HCT116 (cell line): Measurements from ENCODE around the gene TBC1D19. TPM values are rescaled to one million over a fixed set of nuclear protein-coding genes. Genes with fewer than 3 reads are reported as not detected.

Experiments
- ATAC-seq: fragments of 200-7000 bp; cut with Tn5 transposase; 2 replicates; pipeline ENCODE4 v1.9.1; 2020; ENCODE audit warnings: mild to moderate bottlenecking, moderate library complexity
- BruUV-seq: library from RNA; stranded (reverse); fragments of 400-500 nt; replicated peaks from 2 replicates; lab custom pipeline; 2021; lab: Mats Ljungman, UMichigan
- CTCF ChIA-PET: fragments of 300-600 bp; sonication (Branson Sonifier 250); formaldehyde crosslinking; loops from one replicate; lab custom pipeline; 2021; ENCODE audit warnings: antibody characterized with exemption; lab: Charles Lee
- POLR2A ChIA-PET: fragments of 300-600, 350-600 bp; sonication (Branson Sonifier 250); formaldehyde crosslinking; loops from one replicate; lab custom pipeline; 2021; ENCODE audit warnings: antibody characterized with exemption; lab: Charles Lee
- RAD21 ChIA-PET, 2 experiments: fragments of 300-600 bp; sonication (Branson Sonifier 250); formaldehyde crosslinking; loops; one replicate each; lab custom pipeline; 2023; ENCODE audit warnings: low total read pairs in 2 of 2; ENCODE audit not compliant: uncharacterized antibody in 2 of 2, unreplicated experiment in 2 of 2, low non-redundant PET in 1 of 2; lab: Charles Lee
- DNase-seq: peaks from one replicate; pipeline ENCODE4 v3.0.0-alpha.2; 2010; ENCODE audit warnings: low read depth, low spot score
- H2AFZ ChIP-seq: fragments of 200-600 bp; shearing (Covaris generic), sonication (generic); 2 replicates; pipeline ENCODE4 v1.6.1; 2017; ENCODE audit warnings: low read depth, mixed run types, mixed read lengths, antibody characterized with exemption, low read length; ENCODE audit not compliant: poor library complexity, severe bottlenecking
- H3K27ac ChIP-seq: 2 replicates; pipeline ENCODE4 v1.5.1; 2012; ENCODE audit warnings: low read depth, low read length
- H3K27me3 ChIP-seq: fragments of 200-600 bp; sonication (generic); 2 replicates; pipeline ENCODE4 v1.6.1; 2016; ENCODE audit warnings: mixed run types, low read length, mixed read lengths; ENCODE audit not compliant: insufficient read depth
- H3K36me3 ChIP-seq, 2 experiments: fragments of 200-500 bp in 1 of 2; fragments of 200-600 bp in 1 of 2; sonication (Bioruptor generic) in 1 of 2; sonication (generic) in 1 of 2; 2 replicates each; pipeline versions ENCODE4 v1.5.1 to v1.6.1; 2014 to 2016; ENCODE audit warnings: low read length in 2 of 2, inconsistent platforms in 1 of 2, mixed read lengths in 1 of 2, mixed run types in 1 of 2; ENCODE audit not compliant: insufficient read depth in 2 of 2, control insufficient read depth in 1 of 2
- H3K4me1 ChIP-seq, 2 experiments: fragments of 200-600 bp in 1 of 2; sonication (generic) in 1 of 2; 2 replicates each; pipeline versions ENCODE4 v1.5.1 to v1.6.1; 2012 to 2017; ENCODE audit warnings: low read length in 2 of 2, inconsistent platforms in 1 of 2, mild to moderate bottlenecking in 1 of 2, mixed read lengths in 1 of 2, mixed run types in 1 of 2, moderate library complexity in 1 of 2; ENCODE audit not compliant: insufficient read depth in 2 of 2, control insufficient read depth in 1 of 2
- H3K4me2 ChIP-seq: fragments of 200-600 bp; sonication (generic); 2 replicates; pipeline ENCODE4 v1.6.1; 2017; ENCODE audit warnings: mixed run types, low read length, mixed read lengths
- H3K4me3 ChIP-seq, 2 experiments: fragments of 200-600 bp in 1 of 2; sonication (generic) in 1 of 2; replicated peaks in 1 of 2; 2 replicates each; pipeline ENCODE4 v1.5.1; 2011 to 2016; ENCODE audit warnings: low read length in 2 of 2, control low read depth in 1 of 2, low read depth in 1 of 2, mild to moderate bottlenecking in 1 of 2, mixed read lengths in 1 of 2, mixed run types in 1 of 2
- H3K79me2 ChIP-seq: fragments of 200-600 bp; sonication (generic); 2 replicates; pipeline ENCODE4 v1.6.1; 2017; ENCODE audit warnings: mild to moderate bottlenecking, mixed run types, low read length, moderate library complexity, mixed read lengths; ENCODE audit not compliant: insufficient read depth
- H3K9ac ChIP-seq: fragments of 200-600 bp; sonication (generic); 2 replicates; pipeline ENCODE4 v1.6.1; 2016; ENCODE audit warnings: low read length, mixed read lengths
- H3K9me2 ChIP-seq: fragments of 200-600 bp; sonication (generic), shearing (Covaris generic); 2 replicates; pipeline ENCODE4 v1.6.1; 2017; ENCODE audit warnings: mixed run types, mild to moderate bottlenecking, moderate library complexity; ENCODE audit not compliant: insufficient read depth
- H3K9me3 ChIP-seq, 2 experiments: fragments of 200-500 bp in 1 of 2; fragments of 200-600 bp in 1 of 2; sonication (Bioruptor generic) in 1 of 2; sonication (generic) in 1 of 2; 2 replicates each; pipeline ENCODE4 v1.6.1; 2014 to 2017; ENCODE audit warnings: low read length in 2 of 2, mixed read lengths in 2 of 2, inconsistent platforms in 1 of 2, low read depth in 1 of 2, mild to moderate bottlenecking in 1 of 2, mixed run types in 1 of 2, moderate library complexity in 1 of 2; ENCODE audit not compliant: control insufficient read depth in 1 of 2, insufficient read depth in 1 of 2
- H4K20me1 ChIP-seq: fragments of 200-600 bp; sonication (generic), shearing (Covaris generic); 2 replicates; pipeline ENCODE4 v1.6.1; 2017; ENCODE audit warnings: mixed run types, mild to moderate bottlenecking, moderate library complexity; ENCODE audit not compliant: insufficient read depth
- CBX3 ChIP-seq: IDR thresholded peaks from 2 replicates; pipeline ENCODE4 v1.6.1; 2012; ENCODE audit warnings: low read depth
- CEBPB ChIP-seq: IDR thresholded peaks from 2 replicates; pipeline ENCODE4 v1.6.1; 2012; ENCODE audit warnings: low read depth
- EZH2phosphoT487 ChIP-seq: fragments of 200-600 bp; IDR thresholded peaks from 2 replicates; pipeline ENCODE4 v1.6.1; 2018; ENCODE audit warnings: antibody characterized with exemption, borderline replicate concordance
- POLR2A ChIP-seq: IDR thresholded peaks from 2 replicates; pipeline ENCODE4 v1.7.0; 2011; ENCODE audit warnings: borderline replicate concordance; ENCODE audit not compliant: insufficient read depth, insufficient read length; ENCODE audit errors: extremely low read depth
- YY1 ChIP-seq: IDR thresholded peaks from 2 replicates; pipeline ENCODE4 v1.6.1; 2011; ENCODE audit warnings: low read length, low read depth, moderate library complexity, mild to moderate bottlenecking; ENCODE audit not compliant: insufficient replicate concordance; ENCODE audit errors: extremely low read depth
- ZNF274 ChIP-seq: fragments of 200-500 bp; sonication (Bioruptor generic); IDR thresholded peaks from 2 replicates; pipeline ENCODE4 v1.6.1; 2014; ENCODE audit warnings: mild to moderate bottlenecking, low read depth, low read length, inconsistent platforms
- intact Hi-C: fragments of 100-400 bp; cut with micrococcal nuclease; formaldehyde crosslinking; loops from 2 replicates; pipeline ENCODE4 v1.10.0; 2022
- total RNA-seq: library from RNA; stranded (reverse); gene quantifications from one replicate; pipeline ENCODE4 v1.2.1, GENCODE V29; 2021; ENCODE audit not compliant: unreplicated experiment
- TF ChIP-seq, protein P1 (sequence below), 3 experiments: fragments of 200-600 bp in 1 of 3; sonication (generic) in 1 of 3; IDR thresholded peaks in 2 of 3; conservative IDR thresholded peaks in 1 of 3; 2 replicates each; pipeline ENCODE4 v1.5.1; 2012 to 2017; ENCODE audit warnings: low read depth in 2 of 3, low read length in 2 of 3, antibody characterized with exemption in 1 of 3, borderline replicate concordance in 1 of 3, control low read depth in 1 of 3, mild to moderate bottlenecking in 1 of 3, mixed read lengths in 1 of 3, mixed run types in 1 of 3, moderate library complexity in 1 of 3; ENCODE audit not compliant: insufficient read depth in 1 of 3
- TF ChIP-seq, protein P2 (sequence below): IDR thresholded peaks from 2 replicates; pipeline ENCODE4 v1.6.1; 2012

TBC1D19 gene
- total RNA-seq, 1 experiment from 2014 or later, result 25.4 TPM

DNA sequence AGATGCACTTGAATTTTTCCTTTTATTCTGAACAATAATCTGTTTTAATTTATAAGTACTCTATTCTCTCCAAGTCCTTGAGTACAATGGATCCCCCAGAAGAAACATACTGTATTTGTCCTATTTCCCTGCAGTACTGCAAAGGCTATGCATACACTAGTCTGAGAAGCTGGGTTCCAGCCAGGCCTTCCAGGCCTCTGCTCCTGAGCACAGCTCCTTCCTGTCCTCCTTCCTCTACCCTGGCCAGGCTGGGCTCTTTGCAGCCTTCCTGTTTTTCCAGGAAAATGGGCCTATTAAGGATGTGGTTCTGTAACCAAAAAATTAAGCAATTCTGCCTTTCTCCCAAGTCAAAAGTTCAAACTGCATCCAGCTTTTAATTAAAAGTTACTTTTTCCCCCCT, 208.8 kb downstream of the TBC1D19 start:
- H3K4me3 ChIP-seq, result no peak overlapping the region
- no TSS peak for BruUV-seq
- H3K9me2 ChIP-seq, result no peaks in the 10 kb centered on the region
- DNase-seq, result no peak
- no peak overlapping the region for H3K27ac ChIP-seq
- no peak for TF ChIP-seq EZH2phosphoT487
- no peak overlapping the region for H3K9ac ChIP-seq
- H4K20me1 ChIP-seq, result no peaks in the 10 kb centered on the region
- ATAC-seq, result no peak
- H3K27me3 ChIP-seq, result no peaks in the 10 kb centered on the region
- ChIA-PET CTCF (no interaction called here), POLR2A (no interaction called here), RAD21 (no interaction called here)
- peaks cover 10 to 17% of the 10 kb centered on the region in 2 experiments for H3K4me1 ChIP-seq
- no peak overlapping the region for H3K4me2 ChIP-seq
- intact Hi-C loops, result loop anchor here (10.0 kb wide), 1 partner anchor 212 kb away; no protein-coding TSS in a partner anchor
- H3K79me2 ChIP-seq, result no peaks in the 10 kb centered on the region
- H3K9me3 ChIP-seq, result no peaks in the 10 kb centered on the region
- no peak overlapping the region for H2AFZ ChIP-seq
- no peaks in the 10 kb centered on the region for H3K36me3 ChIP-seq

DNA sequence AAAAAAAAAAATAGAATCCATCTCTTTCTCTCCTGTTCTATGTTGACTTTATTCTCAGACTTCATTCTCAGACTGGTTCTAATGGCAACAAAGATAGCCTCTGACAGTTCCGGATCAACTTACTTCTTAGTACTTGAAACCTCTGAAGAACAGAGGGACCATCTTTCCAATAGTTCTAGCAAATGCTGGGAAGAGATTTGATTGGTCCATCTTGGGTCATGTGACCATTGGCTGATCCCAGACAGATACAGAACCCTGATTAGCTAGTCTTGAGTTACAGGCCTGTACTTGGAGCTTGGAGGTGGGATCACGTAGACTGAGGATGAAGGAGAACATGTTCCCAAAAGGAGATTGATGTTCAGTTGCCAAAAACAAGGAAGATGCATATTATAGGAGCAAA, 209.9 kb downstream of the TBC1D19 start:
- ATAC-seq (0 out of 2 replicates have a peak, but pooled peaks have one; percentile 42), DNase-seq (peak; percentile 7)
- intact Hi-C loops, result loop anchor here (10.0 kb wide), 1 partner anchor 211 kb away; no protein-coding TSS in a partner anchor
- H3K4me3 ChIP-seq, result no peak overlapping the region
- H2AFZ ChIP-seq, result no peak overlapping the region
- H3K4me1 ChIP-seq, result peaks cover under 1 to 6% of the 10 kb centered on the region in 2 experiments
- no peaks in the 10 kb centered on the region for H3K27me3 ChIP-seq
- ChIA-PET CTCF (no interaction called here), POLR2A (no interaction called here), RAD21 (no interaction called here)
- TF ChIP-seq ZNF274 (no peak), CBX3 (no peak), YY1 (no peak), CEBPB (no peak), POLR2A (no peak)
- TF ChIP-seq, protein P1, sequence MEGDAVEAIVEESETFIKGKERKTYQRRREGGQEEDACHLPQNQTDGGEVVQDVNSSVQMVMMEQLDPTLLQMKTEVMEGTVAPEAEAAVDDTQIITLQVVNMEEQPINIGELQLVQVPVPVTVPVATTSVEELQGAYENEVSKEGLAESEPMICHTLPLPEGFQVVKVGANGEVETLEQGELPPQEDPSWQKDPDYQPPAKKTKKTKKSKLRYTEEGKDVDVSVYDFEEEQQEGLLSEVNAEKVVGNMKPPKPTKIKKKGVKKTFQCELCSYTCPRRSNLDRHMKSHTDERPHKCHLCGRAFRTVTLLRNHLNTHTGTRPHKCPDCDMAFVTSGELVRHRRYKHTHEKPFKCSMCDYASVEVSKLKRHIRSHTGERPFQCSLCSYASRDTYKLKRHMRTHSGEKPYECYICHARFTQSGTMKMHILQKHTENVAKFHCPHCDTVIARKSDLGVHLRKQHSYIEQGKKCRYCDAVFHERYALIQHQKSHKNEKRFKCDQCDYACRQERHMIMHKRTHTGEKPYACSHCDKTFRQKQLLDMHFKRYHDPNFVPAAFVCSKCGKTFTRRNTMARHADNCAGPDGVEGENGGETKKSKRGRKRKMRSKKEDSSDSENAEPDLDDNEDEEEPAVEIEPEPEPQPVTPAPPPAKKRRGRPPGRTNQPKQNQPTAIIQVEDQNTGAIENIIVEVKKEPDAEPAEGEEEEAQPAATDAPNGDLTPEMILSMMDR (IDR thresholded peaks at IDR 0.05 in 2 of 3, conservative IDR thresholded peaks at IDR 0.05 in 1 of 3; ENCODE audit: borderline replicate concordance in 1 of 3, insufficient read depth in 1 of 3, low read depth in 2 of 3, low read length in 2 of 3), result no peak
- TF ChIP-seq, protein P2, sequence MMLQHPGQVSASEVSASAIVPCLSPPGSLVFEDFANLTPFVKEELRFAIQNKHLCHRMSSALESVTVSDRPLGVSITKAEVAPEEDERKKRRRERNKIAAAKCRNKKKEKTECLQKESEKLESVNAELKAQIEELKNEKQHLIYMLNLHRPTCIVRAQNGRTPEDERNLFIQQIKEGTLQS, result no peak
- H3K4me2 ChIP-seq, result no peak overlapping the region
- no peaks in the 10 kb centered on the region for H3K79me2 ChIP-seq
- no peaks in the 10 kb centered on the region for H3K36me3 ChIP-seq
- no peaks in the 10 kb centered on the region for H3K9me2 ChIP-seq
- no peaks in the 10 kb centered on the region for H3K9me3 ChIP-seq
- no peaks in the 10 kb centered on the region for H4K20me1 ChIP-seq
- no peak overlapping the region for H3K9ac ChIP-seq
- H3K27ac ChIP-seq, result no peak overlapping the region
- BruUV-seq, result no TSS peak
